Hematopoietic multipotent progenitor cell treated with erythropoietin and hydrocortisone succinate and interleukin-3 and kit ligand, for 6 days (in vitro differentiated cells): ENCODE data around the gene NGEF.
"Not testable (repeated sequence)": the region's sequence is repeated elsewhere in the genome, so short reads cannot be mapped to it uniquely, and the experiment has no call there.

Experiments used
- DNase-seq: peaks from one replicate; pipeline ENCODE4 v3.0.0-alpha.2; 2015

NGEF gene

DNA sequence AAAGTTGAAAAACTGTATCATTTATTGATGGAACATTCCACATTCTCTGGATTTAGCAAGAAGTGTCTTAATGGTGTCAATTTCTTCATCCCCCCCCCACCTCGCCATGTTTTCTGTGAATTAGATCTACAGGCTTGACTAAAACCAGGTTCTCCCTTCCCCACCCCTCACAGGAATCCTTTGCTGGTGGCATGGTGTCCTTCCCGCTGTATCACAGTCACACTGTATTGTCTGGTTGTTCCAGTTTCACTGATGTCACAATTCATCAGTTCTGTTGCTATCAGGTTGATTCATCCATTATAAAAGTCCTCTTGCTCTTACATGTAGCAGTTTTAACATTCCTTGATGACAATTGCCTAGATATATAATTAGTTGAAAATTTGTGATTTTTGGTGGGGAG lies 149.1 kb downstream of the NGEF start:
- DNase-seq, result no peak

DNA sequence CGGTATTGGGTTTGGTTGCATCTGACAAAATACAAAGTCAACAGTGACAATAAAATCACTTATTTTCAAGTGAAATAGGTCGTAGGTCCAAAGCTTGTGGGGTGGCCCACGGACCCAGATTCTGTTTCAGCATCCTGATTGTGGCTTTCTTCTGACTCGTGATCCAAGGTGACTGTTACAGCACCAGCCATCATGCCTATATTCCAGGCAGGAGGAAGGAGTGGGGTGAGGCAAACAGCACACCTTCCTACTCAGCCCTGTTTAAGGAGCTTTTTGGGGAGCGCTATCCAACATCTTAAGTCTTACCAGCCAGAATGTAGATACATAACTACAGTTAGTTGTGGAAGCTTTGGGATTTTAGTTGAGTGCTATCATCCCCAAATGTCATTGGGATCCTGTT lies 151.7 kb downstream of the NGEF start:
- DNase-seq, result no peak

DNA sequence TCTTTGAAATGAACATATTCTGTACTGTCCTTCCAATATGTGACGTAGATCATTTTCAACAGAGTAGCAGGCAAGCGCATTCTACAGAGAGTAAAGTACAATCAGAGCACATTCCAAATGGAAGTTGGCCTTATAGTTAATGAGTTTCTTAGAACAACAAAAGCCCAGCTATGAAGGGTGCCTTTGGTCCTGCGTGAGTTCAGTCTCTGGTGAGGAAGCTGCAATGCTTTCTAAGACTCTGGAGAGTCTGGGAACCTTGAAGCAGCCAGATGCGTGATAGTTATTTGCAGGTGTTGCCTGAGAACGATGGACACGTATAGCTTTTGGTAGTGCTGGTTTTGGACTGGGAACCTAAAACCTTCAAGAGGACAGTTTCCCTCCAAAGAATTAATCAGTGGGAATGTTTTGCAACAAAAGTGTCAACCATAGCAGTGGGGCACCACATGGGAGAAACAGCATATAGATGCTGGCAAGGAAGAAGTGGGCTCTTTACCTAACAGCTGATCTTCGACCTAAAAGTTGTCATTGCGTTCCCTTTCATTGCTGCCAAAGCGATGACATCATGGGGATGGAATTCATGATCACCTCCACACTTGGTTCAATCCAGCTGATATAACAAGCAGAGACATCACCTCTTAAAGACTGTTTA lies 152.3 kb downstream of the NGEF start:
- no peak for DNase-seq

DNA sequence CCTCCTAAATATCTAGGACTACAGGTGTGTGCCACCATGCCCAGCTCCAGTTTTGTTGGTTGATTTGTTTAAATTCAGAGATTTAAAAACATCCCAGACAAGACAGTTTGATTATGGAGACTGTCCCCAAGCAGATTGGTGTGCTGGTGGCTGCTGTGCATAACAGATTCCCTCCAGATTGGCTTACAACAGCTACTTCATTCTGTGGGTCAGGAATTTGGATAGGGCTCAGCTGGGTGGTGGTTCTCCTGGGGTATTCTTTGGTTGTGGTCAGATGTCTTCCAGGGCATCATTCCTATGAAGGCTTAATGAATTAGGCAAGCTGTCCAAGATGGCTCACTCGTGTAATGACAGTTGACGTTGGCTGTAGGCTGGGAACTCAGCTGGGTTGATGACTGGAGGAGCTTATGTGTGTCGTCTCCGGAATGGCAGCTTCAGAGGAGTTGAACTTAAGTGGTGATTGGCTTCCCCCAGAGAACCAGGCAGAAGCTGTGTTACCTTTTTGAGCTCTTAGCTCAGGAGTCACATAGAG lies 153.6 kb downstream of the NGEF start:
- DNase-seq, result no peak

DNA sequence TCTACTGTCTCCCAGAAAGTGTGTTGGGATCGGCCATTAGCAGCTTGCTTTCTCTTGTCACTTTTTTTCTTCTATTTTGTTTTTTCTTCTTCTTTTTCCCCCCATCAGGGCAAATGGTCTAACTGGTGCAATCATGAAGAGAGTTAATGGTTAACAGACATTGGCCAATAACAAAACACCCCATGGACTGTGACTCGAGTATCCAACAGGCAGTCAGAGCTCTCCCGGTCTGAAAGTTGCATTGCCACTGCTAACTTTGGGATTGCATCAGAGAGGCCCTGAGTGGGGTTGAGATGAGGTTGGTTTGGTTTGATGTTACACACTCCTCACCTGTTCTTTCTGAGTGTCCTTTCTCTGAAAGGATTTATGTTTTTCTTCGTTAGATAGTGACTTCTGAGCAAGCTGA lies 155.9 kb downstream of the NGEF start:
- DNase-seq, result no peak

DNA sequence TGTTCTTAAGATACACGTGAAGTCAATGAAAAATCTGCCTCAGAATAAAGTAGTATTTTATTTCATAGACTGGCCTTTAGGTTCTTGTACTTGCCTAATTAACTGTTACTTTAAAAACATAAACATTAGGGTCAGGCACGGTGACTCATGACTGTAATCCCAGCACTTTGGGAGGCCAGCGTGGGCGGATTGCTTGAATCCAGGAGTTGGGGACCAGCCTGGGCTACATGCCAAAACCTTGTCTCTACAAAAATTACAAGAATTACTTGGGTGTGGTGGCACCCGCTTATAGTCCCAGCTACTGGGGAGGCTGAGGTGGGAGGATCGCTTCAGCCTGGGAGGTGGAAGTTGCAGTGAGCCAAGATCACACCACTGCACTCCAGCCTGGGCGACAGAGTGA lies 159.0 kb downstream of the NGEF start:
- peak; percentile 86 for DNase-seq

DNA sequence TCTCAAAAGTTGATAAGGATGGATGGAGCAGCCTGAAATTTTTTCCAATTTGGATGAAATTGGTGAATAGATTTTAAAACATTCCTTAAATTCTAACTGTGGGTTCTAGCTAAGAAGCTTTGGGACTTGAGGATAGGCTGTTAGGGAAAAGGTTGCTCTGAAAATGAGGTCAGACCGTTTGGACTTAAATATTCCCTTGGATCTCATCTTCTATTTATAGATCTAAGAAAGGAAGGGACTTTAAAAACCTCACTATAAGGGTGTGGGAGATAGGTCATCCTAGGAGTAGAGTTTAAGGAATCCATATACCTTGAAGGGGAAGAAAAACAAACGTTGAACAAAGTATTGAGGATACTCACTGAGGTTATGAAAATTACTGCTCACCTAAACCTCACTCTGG lies 160.4 kb downstream of the NGEF start:
- no peak for DNase-seq

DNA sequence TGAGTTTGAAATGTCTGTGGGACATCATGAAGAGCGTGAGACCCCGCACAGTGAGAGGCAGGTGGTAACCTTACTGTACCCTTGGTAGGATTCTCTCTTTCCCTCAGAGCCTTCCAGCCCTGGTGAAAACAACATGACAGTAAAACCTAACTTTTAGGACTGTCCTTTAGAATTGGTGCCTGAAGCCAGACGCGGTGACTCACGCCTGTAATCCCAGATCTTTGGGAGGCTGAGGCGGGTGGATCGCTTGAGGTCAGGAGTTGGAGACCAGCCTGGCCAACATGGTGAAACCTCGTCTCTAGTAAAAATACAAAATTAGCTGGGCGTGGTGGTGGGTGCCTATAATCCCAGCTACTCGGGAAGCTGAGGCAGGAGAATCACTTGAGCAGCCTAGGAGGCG lies 161.0 kb downstream of the NGEF start:
- DNase-seq, result not testable (repeated sequence)

DNA sequence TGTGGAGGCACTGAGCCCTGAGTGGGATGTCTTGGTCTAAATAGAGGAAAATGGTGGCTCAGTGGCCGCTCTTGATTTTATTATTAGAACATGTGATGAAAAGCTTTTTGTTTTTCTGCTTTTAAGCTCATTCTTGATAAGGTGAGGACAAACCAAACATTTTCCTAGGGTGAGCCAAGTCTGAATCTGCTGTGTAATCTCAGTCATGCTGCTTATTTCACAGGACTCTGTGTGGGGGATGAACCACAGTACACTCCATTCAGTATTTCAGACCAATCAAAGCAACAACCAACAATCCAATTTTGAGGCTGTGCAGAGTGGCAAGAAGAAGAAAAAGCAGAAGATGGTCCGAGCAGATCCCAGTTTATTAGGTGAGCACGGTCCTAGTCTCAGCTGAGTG lies 163.0 kb downstream of the NGEF start:
- no peak for DNase-seq

DNA sequence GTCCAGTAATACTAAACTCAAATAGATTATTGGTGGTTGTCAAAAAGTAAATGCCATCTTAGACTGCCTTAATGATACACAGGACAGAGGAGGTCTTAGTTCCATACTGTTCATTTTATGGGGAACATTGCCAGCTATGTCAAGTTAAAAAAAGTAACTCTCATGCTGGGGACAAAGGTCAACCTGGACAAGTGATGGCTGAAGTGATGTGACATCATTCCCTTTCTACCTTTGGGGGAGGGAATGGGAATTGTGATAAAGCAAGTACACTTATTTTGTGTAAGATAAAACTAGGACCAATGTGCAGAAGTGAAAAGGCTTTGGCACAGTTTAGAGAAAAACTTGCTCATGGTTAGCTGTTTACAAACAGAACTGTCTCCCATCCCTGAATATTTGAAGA lies 167.0 kb downstream of the NGEF start:
- DNase-seq, result no peak

DNA sequence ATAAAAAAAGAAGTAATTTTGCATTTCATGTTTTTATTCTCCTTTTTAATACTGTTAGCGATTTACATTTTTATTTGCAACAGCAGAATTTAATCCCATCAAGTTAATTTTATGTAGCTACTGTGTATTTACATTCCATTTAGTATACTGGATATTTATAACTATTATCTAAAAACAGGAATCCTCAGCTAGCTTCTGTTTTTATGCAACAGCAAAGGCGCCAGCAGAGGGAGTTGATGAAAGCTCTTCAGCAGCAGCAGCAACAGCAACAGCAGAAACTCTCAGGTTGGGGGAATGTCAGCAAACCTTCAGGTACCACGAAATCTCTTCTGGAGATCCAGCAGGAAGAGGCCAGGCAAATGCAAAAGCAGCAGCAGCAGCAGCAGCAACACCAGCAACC lies 169.2 kb downstream of the NGEF start:
- peak; percentile 21 for DNase-seq

DNA sequence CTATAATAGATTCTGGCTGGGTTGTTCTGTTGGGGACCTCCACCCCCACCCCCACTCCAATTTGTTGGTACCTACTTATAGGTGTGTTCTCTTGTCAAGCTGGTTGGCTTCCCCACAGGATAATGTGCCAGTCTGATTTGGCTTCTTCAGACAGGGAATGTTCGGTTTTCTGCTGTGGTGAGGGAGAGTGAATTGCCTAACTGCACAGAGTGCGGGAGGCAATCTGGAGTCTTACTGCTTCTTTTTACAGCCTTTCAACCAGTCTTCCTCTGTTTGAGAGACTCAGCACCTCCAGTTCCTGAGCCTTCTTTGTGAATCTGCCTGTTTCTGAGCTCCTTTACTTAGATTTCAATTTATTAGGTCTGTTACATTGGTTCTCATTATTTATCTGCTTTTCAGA lies 170.4 kb downstream of the NGEF start:
- no peak for DNase-seq

DNA sequence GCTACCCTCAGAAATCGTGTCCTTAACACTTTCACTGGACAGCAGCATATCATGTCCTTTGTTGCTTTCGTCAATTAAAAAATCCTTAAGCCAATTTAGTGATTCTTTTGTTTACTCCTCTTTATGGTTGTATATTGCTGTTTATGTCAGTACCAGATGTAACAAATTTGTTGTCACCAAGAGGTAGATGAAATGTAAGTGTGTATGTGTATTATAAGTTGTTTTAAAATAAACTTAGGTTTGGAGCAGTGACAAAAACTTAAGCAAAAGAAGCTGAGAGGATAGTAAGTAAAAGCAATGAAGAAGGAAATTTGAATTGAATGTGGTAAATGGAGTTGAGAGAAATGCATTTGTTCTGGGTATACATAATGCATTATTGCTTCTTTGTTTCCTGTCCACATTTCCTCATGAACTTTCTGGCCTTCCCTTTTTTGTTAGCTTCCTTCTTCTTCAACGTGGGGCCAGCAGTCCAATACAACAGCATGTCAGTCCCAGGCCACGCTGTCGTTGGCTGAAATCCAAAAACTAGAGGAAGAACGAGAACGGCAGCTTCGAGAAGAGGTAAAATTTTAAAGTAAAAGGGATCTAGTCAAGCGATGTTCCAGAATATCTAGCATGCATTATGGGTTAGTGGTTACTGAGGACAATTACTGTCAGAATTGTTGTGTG lies 173.5 kb downstream of the NGEF start:
- peak; percentile 74 for DNase-seq

DNA sequence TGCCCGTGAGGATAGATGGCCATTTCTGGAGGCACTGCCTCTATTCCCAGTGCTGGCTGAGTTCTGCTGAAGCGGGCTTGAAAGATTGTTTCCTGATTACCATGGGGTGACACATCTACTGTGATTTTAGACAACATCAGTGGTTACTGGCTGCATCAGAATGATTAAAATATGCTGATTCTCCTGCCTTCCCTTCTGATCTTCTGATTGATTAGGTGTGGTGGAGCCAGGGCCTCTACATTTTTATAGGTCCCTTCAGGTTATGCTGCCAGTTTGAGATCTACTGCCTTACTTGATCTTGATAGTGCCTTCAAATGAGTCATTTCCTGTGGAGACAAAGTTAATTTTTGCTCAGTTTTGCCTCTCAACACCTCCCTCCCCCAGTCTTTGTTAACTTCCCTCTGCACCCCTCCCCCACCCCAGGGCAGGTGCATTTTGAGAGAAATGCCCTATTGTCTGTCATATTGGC lies 174.6 kb downstream of the NGEF start:
- DNase-seq, result peak; percentile 78

DNA sequence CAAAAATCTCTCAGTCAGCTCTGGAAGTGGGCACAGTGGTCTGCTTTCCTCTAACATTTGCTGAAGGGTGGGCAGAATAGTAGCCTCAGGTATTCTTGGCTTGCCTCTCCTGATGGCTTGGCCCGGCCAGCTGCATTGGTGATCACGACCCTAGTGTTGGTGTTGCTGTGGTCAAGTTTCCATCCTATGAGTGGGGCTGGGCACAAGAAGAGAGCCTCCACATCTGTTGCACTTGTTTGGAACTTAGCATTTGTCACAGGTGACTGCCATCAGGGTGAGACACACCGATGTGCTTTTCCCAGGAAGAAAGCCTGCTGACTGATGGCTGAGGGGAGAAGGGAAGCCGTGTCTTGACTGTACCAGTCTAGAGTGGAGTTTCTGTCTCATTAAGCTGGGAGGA lies 176.1 kb downstream of the NGEF start:
- no peak for DNase-seq

DNA sequence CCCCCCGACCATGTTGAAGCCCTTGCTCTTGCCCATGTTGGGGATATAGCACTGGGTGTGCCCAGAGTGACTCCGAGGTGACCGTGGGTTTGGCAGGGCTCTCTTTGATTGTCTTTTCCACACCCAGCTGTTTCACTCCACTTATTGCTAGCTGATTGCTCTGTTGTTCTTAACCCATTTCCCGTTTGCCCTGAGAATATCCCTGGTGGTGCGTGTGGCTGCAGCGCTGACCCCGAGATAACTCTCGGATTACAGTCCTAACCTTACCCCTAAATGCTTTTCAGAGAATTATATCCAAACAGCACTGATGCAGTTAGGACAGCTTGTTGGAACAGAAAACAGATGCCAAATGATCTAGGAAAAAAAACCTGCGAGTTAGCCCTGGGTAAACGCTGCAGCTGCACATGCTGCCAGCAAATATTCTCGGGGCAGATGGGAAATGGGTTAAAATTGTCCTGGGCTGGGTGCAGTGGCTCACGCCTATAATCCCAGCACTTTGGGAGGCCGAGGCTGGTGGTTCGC lies 177.3 kb downstream of the NGEF start:
- DNase-seq, result no peak

DNA sequence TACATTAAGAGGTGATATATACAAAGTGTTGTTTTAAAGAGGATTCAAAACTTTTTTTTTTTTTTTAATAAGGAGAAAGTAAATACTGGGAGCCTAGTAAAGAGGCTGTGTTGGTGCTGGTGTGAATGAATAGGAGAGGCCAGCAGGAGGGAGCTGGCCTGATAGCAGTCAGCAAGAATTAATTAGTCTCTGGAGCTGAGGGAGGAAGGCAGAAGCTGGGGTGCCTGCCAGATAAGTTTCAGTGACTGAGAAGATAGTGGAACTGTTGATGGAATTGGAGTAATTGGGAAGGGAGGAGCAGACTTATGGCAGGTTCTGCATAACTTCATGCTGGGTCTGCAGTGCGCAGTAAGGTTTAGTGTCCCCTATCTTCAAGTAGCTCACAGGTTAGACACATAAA lies 179.2 kb downstream of the NGEF start:
- peak; percentile 13 for DNase-seq

DNA sequence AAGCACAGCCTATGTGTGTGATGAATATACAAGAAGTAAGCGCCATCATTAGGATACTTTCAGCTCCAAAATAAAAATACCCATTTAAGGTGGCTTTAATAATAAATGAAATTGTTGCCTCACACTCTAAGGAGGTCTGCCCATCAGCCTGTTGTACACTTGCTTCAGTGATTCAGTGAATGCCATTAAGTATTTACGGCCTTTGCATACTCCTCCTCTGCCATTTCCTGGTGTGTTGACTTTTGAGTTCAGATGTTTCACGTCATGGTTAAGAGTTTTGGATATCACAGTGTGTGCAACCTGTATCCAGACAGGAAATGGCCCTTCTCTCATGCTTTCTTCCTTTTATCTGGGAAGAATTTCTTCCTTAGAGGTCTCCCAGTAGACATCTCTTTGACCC lies 181.6 kb downstream of the NGEF start:
- DNase-seq, result no peak

DNA sequence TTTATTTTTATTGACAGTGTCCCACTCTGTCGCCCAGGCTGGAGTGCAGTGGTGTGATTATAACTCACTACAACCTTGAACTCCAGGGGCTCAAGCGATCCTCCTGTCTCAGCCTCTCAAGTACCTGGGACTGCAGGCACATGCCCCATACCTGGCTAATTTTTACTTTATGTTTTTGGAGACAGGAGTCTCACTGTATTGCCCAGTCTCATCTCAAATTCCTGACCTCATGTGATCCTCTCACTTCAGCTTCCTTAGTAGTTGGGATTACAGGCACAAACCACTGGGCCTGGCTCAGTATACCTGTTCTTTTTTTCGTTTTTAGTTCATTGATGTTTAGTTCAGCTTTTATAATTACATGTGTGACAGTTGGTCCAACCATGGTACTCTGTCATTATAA lies 183.1 kb downstream of the NGEF start:
- no peak for DNase-seq
